Fibroblast of upper back skin (primary cell): ENCODE data around the gene JSRP1.

Source experiments
- DNase-seq: peaks from one replicate; pipeline ENCODE4 v3.0.0-alpha.2; 2013

Gene JSRP1

GRCh38 chr19:2212861-2213711, 43.1 kb downstream of the JSRP1 start:
- no peak for DNase-seq

GRCh38 chr19:2210987-2211740, 45.1 kb downstream of the JSRP1 start:
- DNase-seq = no peak

GRCh38 chr19:2210206-2210605, 46.0 kb downstream of the JSRP1 start:
- no peak for DNase-seq

GRCh38 chr19:2209408-2209807, 46.8 kb downstream of the JSRP1 start:
- no peak for DNase-seq

GRCh38 chr19:2208975-2209374, 47.2 kb downstream of the JSRP1 start:
- DNase-seq = no peak

GRCh38 chr19:2207991-2208860, 48.0 kb downstream of the JSRP1 start:
- DNase-seq = peak; percentile 68

GRCh38 chr19:2207008-2207407, 49.2 kb downstream of the JSRP1 start:
- no peak for DNase-seq

- DNase-seq = no peak
Observed at GRCh38 chr19:2202366-2202765, 53.9 kb downstream of the JSRP1 start.
